Measurements from ENCODE around the gene SSC4D.

DNA sequence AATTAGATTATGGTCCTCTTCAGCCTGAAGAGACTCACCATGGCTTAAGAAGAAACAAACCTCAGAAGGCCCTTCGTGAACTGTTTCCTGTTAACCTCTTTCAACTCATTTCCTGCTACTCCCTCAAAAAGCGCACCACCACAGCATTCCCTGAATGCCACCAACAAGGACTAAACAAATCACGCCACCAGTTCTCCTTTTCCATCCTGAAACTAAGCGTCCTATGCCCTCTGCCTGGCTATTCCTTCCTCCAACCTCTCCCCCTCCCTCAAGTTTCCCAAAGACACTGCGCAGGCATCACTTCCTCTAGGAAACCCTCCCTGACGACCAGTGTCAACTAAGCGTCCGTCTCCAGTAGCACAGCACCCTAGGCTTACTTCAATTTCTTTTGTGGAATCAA is 62.7 kb downstream of the SSC4D start:
- TF ChIP-seq, protein P1, sequence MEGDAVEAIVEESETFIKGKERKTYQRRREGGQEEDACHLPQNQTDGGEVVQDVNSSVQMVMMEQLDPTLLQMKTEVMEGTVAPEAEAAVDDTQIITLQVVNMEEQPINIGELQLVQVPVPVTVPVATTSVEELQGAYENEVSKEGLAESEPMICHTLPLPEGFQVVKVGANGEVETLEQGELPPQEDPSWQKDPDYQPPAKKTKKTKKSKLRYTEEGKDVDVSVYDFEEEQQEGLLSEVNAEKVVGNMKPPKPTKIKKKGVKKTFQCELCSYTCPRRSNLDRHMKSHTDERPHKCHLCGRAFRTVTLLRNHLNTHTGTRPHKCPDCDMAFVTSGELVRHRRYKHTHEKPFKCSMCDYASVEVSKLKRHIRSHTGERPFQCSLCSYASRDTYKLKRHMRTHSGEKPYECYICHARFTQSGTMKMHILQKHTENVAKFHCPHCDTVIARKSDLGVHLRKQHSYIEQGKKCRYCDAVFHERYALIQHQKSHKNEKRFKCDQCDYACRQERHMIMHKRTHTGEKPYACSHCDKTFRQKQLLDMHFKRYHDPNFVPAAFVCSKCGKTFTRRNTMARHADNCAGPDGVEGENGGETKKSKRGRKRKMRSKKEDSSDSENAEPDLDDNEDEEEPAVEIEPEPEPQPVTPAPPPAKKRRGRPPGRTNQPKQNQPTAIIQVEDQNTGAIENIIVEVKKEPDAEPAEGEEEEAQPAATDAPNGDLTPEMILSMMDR (IDR thresholded peaks at IDR 0.05), result no peak
- no peak for TF ChIP-seq POLR2A (IDR thresholded peaks at IDR 0.05)
